Neural cell (in vitro differentiated cells): Measurements from ENCODE around the gene PCDH9. TPM values are rescaled to one million over a fixed set of nuclear protein-coding genes. Genes with fewer than 3 reads are reported as not detected.

Experiments
- H2AFZ ChIP-seq: fragments of 200-600, 300-800 bp; sonication (generic), shearing (Covaris generic); 2 replicates; pipeline ENCODE4 v1.6.0; 2014; ENCODE audit warnings: low read depth, mild to moderate bottlenecking, antibody characterized with exemption, low read length, moderate library complexity
- H3F3A ChIP-seq: fragments of 200-600 bp; shearing (Covaris generic); 2 replicates; pipeline ENCODE4 v1.6.1; 2016; ENCODE audit warnings: mild to moderate bottlenecking, moderate library complexity, mixed read lengths, antibody characterized with exemption, low read length; ENCODE audit not compliant: insufficient read depth, poor library complexity, severe bottlenecking
- H3K27ac ChIP-seq: fragments of 200-600, 300-800 bp; sonication (generic), shearing (Covaris generic); 2 replicates; pipeline ENCODE4 v1.5.1; 2014; ENCODE audit warnings: mild to moderate bottlenecking, low read length, moderate library complexity
- H3K27me3 ChIP-seq: fragments of 300-800, 200-600 bp; sonication (generic), shearing (Covaris generic); 2 replicates; pipeline ENCODE4 v1.6.0; 2014; ENCODE audit warnings: mild to moderate bottlenecking, low read depth, low read length, moderate library complexity; ENCODE audit not compliant: insufficient read depth
- H3K36me3 ChIP-seq: fragments of 300-800, 200-600 bp; sonication (generic), shearing (Covaris generic); 2 replicates; pipeline ENCODE4 v1.5.1; 2014; ENCODE audit warnings: mild to moderate bottlenecking, antibody characterized with exemption, low read length, moderate library complexity; ENCODE audit not compliant: insufficient read depth
- H3K4me2 ChIP-seq: fragments of 300-800, 200-600 bp; sonication (generic), shearing (Covaris generic); 2 replicates; pipeline ENCODE4 v1.6.0; 2014; ENCODE audit warnings: mild to moderate bottlenecking, low read length
- H3K4me3 ChIP-seq: fragments of 300-800, 200-600 bp; sonication (generic), shearing (Covaris generic); 2 replicates; pipeline ENCODE4 v1.5.1; 2014; ENCODE audit warnings: mild to moderate bottlenecking, low read length, moderate library complexity
- H3K79me2 ChIP-seq: fragments of 200-600 bp; shearing (Covaris generic); replicated peaks from 2 replicates; pipeline ENCODE4 v1.6.0; 2014; ENCODE audit warnings: mild to moderate bottlenecking, low read length, moderate library complexity; ENCODE audit not compliant: insufficient read depth
- H3K9ac ChIP-seq: fragments of 300-800, 200-600 bp; sonication (generic), shearing (Covaris generic); 2 replicates; pipeline ENCODE4 v1.6.1; 2016; ENCODE audit warnings: mild to moderate bottlenecking, low read length, mixed read lengths
- H3K9me2 ChIP-seq: fragments of 200-600 bp; shearing (Covaris generic); 2 replicates; pipeline ENCODE4 v1.6.1; 2016; ENCODE audit warnings: mild to moderate bottlenecking, low read length, mixed read lengths; ENCODE audit not compliant: insufficient read depth
- H3K9me3 ChIP-seq: fragments of 200-600, 300-800 bp; sonication (generic), shearing (Covaris generic); 2 replicates; pipeline ENCODE4 v1.6.1; 2016; ENCODE audit warnings: mild to moderate bottlenecking, mixed run types, low read length, moderate library complexity, mixed read lengths
- H4K20me1 ChIP-seq: fragments of 200-600 bp; shearing (Covaris generic); 2 replicates; pipeline ENCODE4 v1.6.1; 2016; ENCODE audit warnings: mild to moderate bottlenecking, mixed run types; ENCODE audit not compliant: insufficient read depth
- EP300 ChIP-seq: fragments of 450-650 bp; conservative IDR thresholded peaks from 2 replicates; pipeline ENCODE4 v1.6.1; 2014; ENCODE audit warnings: antibody characterized with exemption, mild to moderate bottlenecking, moderate library complexity; ENCODE audit not compliant: poor library complexity, severe bottlenecking
- EZH2 ChIP-seq: fragments of 200-600, 300-800 bp; shearing (Covaris generic), sonication (generic); IDR thresholded peaks from 2 replicates; pipeline ENCODE4 v1.6.1; 2014; ENCODE audit warnings: antibody characterized with exemption, low read length, borderline replicate concordance, mild to moderate bottlenecking; ENCODE audit not compliant: insufficient read depth, poor library complexity, severe bottlenecking
- MXI1 ChIP-seq: fragments of 450-650 bp; conservative IDR thresholded peaks from 2 replicates; pipeline ENCODE4 v1.6.1; 2014; ENCODE audit warnings: antibody characterized with exemption, mild to moderate bottlenecking; ENCODE audit not compliant: poor library complexity, severe bottlenecking
- POLR2AphosphoS5 ChIP-seq: IDR thresholded peaks from 2 replicates; pipeline ENCODE4 v1.6.1; 2012
- RAD21 ChIP-seq: fragments of 450-650 bp; conservative IDR thresholded peaks from 2 replicates; pipeline ENCODE4 v1.6.1; 2014; ENCODE audit warnings: antibody characterized with exemption, mild to moderate bottlenecking, moderate library complexity
- SMC3 ChIP-seq: fragments of 450-650 bp; conservative IDR thresholded peaks from 2 replicates; pipeline ENCODE4 v1.6.1; 2014; ENCODE audit warnings: antibody characterized with exemption, mild to moderate bottlenecking, moderate library complexity; ENCODE audit not compliant: poor library complexity
- TAF1 ChIP-seq: IDR thresholded peaks from 2 replicates; pipeline ENCODE4 v1.6.1; 2012; ENCODE audit warnings: low read depth
- polyA plus RNA-seq: library from polyadenylated mRNA; depleted of rRNA; stranded (reverse); fragments of >200 nt; gene quantifications from 2 replicates; pipeline ENCODE4 v1.2.3, GENCODE V29; 2014
- TF ChIP-seq, protein P1 (sequence below): fragments of 450-650 bp; IDR thresholded peaks from 2 replicates; pipeline ENCODE4 v1.5.1; 2014; ENCODE audit warnings: antibody characterized with exemption, mild to moderate bottlenecking, moderate library complexity; ENCODE audit not compliant: poor library complexity, severe bottlenecking
- TF ChIP-seq, protein P2 (sequence below): IDR thresholded peaks from 2 replicates; pipeline ENCODE4 v1.6.1; 2012; ENCODE audit warnings: borderline replicate concordance

Gene PCDH9
- polyA plus RNA-seq, 1 donor from 2014 or later: 4.6 TPM

DNA sequence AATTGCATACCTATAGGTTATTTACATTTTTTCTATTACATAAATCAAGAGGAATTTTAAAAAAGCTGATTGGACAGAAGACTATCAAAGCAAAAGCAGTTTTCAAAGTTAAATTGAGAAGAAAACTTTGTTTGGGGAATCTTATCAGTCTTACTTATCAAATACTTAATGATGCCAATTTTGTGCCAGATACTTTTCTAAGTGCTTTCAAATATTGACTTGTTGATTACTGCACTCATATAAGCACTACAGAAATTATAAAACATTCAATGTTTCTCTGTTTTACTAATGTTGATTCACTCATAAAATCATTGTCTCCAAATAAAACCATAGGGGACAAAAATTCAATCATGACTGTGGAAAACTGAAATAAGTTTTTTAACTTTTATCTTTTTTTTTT is 36.2 kb downstream of the PCDH9 start:
- Histone ChIP-seq H3K27ac (no peak overlapping the region), H3K27me3 (no peaks in the 10 kb centered on the region), H3K9me2 (no peaks in the 10 kb centered on the region), H2AFZ (no peak overlapping the region), H3K79me2 (no peaks in the 10 kb centered on the region), H3K4me3 (no peak overlapping the region), H3K9me3 (no peaks in the 10 kb centered on the region), H4K20me1 (no peaks in the 10 kb centered on the region), H3K36me3 (no peaks in the 10 kb centered on the region), H3F3A (no peaks in the 10 kb centered on the region), H3K4me2 (no peak overlapping the region), H3K9ac (no peak overlapping the region)
- TF ChIP-seq, protein P1, sequence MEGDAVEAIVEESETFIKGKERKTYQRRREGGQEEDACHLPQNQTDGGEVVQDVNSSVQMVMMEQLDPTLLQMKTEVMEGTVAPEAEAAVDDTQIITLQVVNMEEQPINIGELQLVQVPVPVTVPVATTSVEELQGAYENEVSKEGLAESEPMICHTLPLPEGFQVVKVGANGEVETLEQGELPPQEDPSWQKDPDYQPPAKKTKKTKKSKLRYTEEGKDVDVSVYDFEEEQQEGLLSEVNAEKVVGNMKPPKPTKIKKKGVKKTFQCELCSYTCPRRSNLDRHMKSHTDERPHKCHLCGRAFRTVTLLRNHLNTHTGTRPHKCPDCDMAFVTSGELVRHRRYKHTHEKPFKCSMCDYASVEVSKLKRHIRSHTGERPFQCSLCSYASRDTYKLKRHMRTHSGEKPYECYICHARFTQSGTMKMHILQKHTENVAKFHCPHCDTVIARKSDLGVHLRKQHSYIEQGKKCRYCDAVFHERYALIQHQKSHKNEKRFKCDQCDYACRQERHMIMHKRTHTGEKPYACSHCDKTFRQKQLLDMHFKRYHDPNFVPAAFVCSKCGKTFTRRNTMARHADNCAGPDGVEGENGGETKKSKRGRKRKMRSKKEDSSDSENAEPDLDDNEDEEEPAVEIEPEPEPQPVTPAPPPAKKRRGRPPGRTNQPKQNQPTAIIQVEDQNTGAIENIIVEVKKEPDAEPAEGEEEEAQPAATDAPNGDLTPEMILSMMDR: no peak
- TF ChIP-seq EP300 (no peak), TAF1 (no peak)

DNA sequence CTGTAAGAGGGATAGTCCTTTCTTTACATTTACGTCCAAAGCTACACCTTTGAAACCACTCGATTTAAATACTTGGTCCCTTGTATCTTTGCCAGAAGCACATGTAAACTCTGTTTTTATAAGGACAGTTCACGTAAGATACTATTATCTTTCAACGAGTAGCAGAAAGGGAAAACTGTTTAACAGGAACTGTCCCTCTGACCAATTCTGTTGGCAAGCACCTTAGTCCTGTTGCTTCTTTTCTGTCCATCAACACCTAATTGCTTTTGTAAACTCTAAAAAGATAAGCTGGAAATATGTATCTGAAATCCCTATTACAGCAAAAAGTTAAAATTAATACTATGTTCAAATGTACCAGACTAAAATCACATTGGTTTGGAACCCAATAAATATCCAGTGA is 37.4 kb downstream of the PCDH9 start:
- no peak overlapping the region for H3K4me2 ChIP-seq
- TF ChIP-seq TAF1: no peak

DNA sequence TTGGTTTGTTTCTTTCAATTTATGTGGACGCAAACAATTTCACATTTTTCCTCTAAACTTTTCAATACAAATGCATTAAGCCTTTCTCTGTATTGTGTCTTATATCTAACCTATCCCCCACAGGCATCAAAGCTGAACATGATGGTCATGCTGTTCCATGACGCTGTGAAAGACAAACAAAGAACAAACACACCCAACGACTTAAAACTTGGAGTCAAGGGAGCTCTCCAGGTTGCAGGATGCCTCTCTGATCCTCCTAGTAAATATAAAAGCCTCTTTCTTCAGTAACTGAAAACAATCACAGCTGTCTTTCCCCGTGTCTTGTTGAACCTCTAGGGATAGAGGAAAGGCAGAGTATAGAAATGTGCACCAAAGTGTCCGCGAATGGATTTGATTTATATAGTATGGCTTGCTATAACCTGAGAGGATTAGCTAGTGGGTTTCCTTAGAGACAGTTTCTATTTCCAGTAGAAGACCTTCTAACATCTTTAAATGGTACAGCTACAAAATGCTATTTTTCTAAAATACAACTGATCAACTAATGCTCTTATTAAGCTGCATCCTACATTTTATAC is 43.1 kb downstream of the PCDH9 start:
- no peak overlapping the region for H3K9ac ChIP-seq
- no peaks in the 10 kb centered on the region for H3F3A ChIP-seq
- no peak overlapping the region for H3K27ac ChIP-seq
- H3K4me2 ChIP-seq: no peak overlapping the region
- no peaks in the 10 kb centered on the region for H3K36me3 ChIP-seq
- H3K4me3 ChIP-seq: no peak overlapping the region
- no peak for TF ChIP-seq POLR2AphosphoS5
- TF ChIP-seq, protein P1: no peak
- no peak for TF ChIP-seq MXI1
- no peak for TF ChIP-seq TAF1
- TF ChIP-seq EP300: no peak
- no peak for TF ChIP-seq SMC3
- no peak for TF ChIP-seq EZH2
- TF ChIP-seq, protein P2, sequence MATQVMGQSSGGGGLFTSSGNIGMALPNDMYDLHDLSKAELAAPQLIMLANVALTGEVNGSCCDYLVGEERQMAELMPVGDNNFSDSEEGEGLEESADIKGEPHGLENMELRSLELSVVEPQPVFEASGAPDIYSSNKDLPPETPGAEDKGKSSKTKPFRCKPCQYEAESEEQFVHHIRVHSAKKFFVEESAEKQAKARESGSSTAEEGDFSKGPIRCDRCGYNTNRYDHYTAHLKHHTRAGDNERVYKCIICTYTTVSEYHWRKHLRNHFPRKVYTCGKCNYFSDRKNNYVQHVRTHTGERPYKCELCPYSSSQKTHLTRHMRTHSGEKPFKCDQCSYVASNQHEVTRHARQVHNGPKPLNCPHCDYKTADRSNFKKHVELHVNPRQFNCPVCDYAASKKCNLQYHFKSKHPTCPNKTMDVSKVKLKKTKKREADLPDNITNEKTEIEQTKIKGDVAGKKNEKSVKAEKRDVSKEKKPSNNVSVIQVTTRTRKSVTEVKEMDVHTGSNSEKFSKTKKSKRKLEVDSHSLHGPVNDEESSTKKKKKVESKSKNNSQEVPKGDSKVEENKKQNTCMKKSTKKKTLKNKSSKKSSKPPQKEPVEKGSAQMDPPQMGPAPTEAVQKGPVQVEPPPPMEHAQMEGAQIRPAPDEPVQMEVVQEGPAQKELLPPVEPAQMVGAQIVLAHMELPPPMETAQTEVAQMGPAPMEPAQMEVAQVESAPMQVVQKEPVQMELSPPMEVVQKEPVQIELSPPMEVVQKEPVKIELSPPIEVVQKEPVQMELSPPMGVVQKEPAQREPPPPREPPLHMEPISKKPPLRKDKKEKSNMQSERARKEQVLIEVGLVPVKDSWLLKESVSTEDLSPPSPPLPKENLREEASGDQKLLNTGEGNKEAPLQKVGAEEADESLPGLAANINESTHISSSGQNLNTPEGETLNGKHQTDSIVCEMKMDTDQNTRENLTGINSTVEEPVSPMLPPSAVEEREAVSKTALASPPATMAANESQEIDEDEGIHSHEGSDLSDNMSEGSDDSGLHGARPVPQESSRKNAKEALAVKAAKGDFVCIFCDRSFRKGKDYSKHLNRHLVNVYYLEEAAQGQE: no peak
- TF ChIP-seq RAD21: no peak
- no peaks in the 10 kb centered on the region for H3K9me2 ChIP-seq
- no peaks in the 10 kb centered on the region for H3K27me3 ChIP-seq
- H3K79me2 ChIP-seq: no peaks in the 10 kb centered on the region
- no peaks in the 10 kb centered on the region for H3K9me3 ChIP-seq
- no peak overlapping the region for H2AFZ ChIP-seq
- no peaks in the 10 kb centered on the region for H4K20me1 ChIP-seq

More for the DNA sequence above, 37.4 kb downstream of the PCDH9 start:
- no peak overlapping the region for H3K27ac ChIP-seq
- H3F3A ChIP-seq: no peaks in the 10 kb centered on the region
- H3K79me2 ChIP-seq: no peaks in the 10 kb centered on the region
- H4K20me1 ChIP-seq: no peaks in the 10 kb centered on the region
- no peaks in the 10 kb centered on the region for H3K27me3 ChIP-seq
- no peaks in the 10 kb centered on the region for H3K36me3 ChIP-seq
- no peak overlapping the region for H3K9ac ChIP-seq
- no peaks in the 10 kb centered on the region for H3K9me2 ChIP-seq
- no peaks in the 10 kb centered on the region for H3K9me3 ChIP-seq
- H3K4me3 ChIP-seq: no peak overlapping the region
- H2AFZ ChIP-seq: no peak overlapping the region
